ENCODE data around the gene GJC3. TPM values are rescaled to one million over a fixed set of nuclear protein-coding genes. Genes with fewer than 3 reads are reported as not detected.
"Not testable (repeated sequence)": the region's sequence is repeated elsewhere in the genome, so short reads cannot be mapped to it uniquely, and the experiment has no call there.

Gene GJC3
- total RNA-seq, 1 experiment from 2014 or later, result not detected

DNA sequence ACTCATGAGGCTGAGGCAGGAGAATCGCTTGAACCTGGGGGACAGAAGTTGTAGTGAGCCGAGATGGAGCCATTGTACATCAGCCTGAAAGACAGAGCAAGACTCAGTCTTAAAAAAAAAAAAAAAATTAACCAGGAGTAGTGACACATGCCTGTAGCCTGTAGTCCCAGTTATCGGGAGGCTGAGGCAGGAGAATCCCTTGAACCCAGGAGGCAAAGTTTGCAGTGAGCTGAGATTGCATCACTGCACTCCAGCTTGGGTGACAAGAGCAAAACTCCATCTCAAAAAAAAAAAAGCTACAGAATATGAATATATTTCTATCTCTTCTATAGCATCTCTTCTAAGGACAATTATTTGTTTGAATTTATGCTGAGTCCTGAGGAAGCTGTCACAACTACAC is 39.9 kb upstream of the GJC3 start:
- ChIA-PET CTCF (interaction anchor here (0.8 kb wide), 1 partner anchor 64 kb away, joined by 5 read pairs; no protein-coding TSS in a partner anchor), POLR2A (ENCODE audit: low non-redundant PET) (no interaction called here)
- Histone ChIP-seq H3K4me3 (ENCODE audit: low read depth, low read length, poor library complexity, severe bottlenecking) (no peak overlapping the region), H3K27ac (ENCODE audit: low read depth, low read length, poor library complexity, severe bottlenecking) (no peak overlapping the region), H3K36me3 (ENCODE audit: insufficient read depth, low read length, poor library complexity, severe bottlenecking) (no peaks in the 10 kb centered on the region), H3K27me3 (replicated peaks; ENCODE audit: insufficient read depth, low read depth, low read length, poor library complexity) (peaks cover 36% of the 10 kb centered on the region), H3K4me1 (ENCODE audit: insufficient read depth, low read length, poor library complexity, severe bottlenecking) (no peaks in the 10 kb centered on the region), H3K9me3 (ENCODE audit: low read depth, low read length, poor library complexity, severe bottlenecking) (no peaks in the 10 kb centered on the region)
- no TSS peak for BruUV-seq (replicated peaks)
- TF ChIP-seq, protein P1, sequence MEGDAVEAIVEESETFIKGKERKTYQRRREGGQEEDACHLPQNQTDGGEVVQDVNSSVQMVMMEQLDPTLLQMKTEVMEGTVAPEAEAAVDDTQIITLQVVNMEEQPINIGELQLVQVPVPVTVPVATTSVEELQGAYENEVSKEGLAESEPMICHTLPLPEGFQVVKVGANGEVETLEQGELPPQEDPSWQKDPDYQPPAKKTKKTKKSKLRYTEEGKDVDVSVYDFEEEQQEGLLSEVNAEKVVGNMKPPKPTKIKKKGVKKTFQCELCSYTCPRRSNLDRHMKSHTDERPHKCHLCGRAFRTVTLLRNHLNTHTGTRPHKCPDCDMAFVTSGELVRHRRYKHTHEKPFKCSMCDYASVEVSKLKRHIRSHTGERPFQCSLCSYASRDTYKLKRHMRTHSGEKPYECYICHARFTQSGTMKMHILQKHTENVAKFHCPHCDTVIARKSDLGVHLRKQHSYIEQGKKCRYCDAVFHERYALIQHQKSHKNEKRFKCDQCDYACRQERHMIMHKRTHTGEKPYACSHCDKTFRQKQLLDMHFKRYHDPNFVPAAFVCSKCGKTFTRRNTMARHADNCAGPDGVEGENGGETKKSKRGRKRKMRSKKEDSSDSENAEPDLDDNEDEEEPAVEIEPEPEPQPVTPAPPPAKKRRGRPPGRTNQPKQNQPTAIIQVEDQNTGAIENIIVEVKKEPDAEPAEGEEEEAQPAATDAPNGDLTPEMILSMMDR (conservative IDR thresholded peaks at IDR 0.05; ENCODE audit: low read depth, low read length), result no peak
- TF ChIP-seq EZH2 (IDR thresholded peaks at IDR 0.05; ENCODE audit: borderline replicate concordance, low read depth, low read length, poor library complexity, severe bottlenecking), result no peak
- DNase-seq (ENCODE audit: low spot score), result no peak
- intact Hi-C loops (cut with micrococcal nuclease; ENCODE audit: unreplicated experiment), result no loop called here

DNA sequence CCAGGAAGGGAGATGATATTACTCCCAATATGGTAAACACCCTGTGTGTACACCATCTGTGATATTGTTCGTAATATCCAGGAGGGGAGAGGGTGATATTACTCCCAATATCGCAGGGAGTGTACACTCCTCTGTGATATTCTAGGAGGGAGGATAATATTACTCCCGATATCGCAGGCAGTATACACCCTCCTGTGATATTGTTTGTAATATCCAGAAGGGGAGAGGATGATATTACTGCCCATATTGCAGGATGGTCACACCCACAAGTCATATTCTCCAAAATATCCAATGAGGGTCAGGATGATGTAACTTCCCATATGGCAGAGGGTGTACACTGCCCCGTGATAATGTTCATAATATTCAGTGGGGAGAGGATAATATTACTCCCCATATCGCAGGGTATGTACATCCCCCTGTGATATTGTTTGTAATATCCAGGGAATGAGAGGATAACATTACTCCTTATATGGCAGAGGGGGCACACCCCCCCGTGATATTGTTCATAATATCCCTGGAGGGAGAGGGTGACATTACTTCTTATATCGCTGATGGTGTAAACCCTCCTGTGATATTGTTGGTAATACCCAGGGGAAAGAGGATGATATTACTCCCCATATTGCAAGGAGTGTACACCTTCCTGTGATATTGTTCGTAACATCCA is 29.3 kb upstream of the GJC3 start:
- intact Hi-C loops (cut with micrococcal nuclease; ENCODE audit: unreplicated experiment), result no loop called here
- BruUV-seq (replicated peaks), result no TSS peak
- Histone ChIP-seq H3K36me3 (ENCODE audit: insufficient read depth, low read length, poor library complexity, severe bottlenecking) (no peaks in the 10 kb centered on the region), H3K27ac (ENCODE audit: low read depth, low read length, poor library complexity, severe bottlenecking) (no peak overlapping the region), H3K4me1 (ENCODE audit: insufficient read depth, low read length, poor library complexity, severe bottlenecking) (no peaks in the 10 kb centered on the region), H3K9me3 (ENCODE audit: low read depth, low read length, poor library complexity, severe bottlenecking) (no peaks in the 10 kb centered on the region), H3K4me3 (ENCODE audit: low read depth, low read length, poor library complexity, severe bottlenecking) (no peak overlapping the region), H3K27me3 (replicated peaks; ENCODE audit: insufficient read depth, low read depth, low read length, poor library complexity) (peaks cover 55% of the 10 kb centered on the region)
- TF ChIP-seq EZH2 (IDR thresholded peaks at IDR 0.05; ENCODE audit: borderline replicate concordance, low read depth, low read length, poor library complexity, severe bottlenecking), result no peak
- TF ChIP-seq, protein P1 (conservative IDR thresholded peaks at IDR 0.05; ENCODE audit: low read depth, low read length), result no peak
- no peak for DNase-seq (ENCODE audit: low spot score)
- ChIA-PET POLR2A (ENCODE audit: low non-redundant PET) (no interaction called here), CTCF (no interaction called here)

GRCh38 chr7:99955247-99955646 is 25.8 kb upstream of the GJC3 start:
- Histone ChIP-seq H3K27me3 (replicated peaks; ENCODE audit: insufficient read depth, low read depth, low read length, poor library complexity) (peaks cover 24% of the 10 kb centered on the region), H3K9me3 (ENCODE audit: low read depth, low read length, poor library complexity, severe bottlenecking) (no peaks in the 10 kb centered on the region), H3K36me3 (ENCODE audit: insufficient read depth, low read length, poor library complexity, severe bottlenecking) (no peaks in the 10 kb centered on the region), H3K4me3 (ENCODE audit: low read depth, low read length, poor library complexity, severe bottlenecking) (no peak overlapping the region), H3K27ac (ENCODE audit: low read depth, low read length, poor library complexity, severe bottlenecking) (no peak overlapping the region), H3K4me1 (ENCODE audit: insufficient read depth, low read length, poor library complexity, severe bottlenecking) (no peaks in the 10 kb centered on the region)
- intact Hi-C loops (cut with micrococcal nuclease; ENCODE audit: unreplicated experiment), result no loop called here
- no TSS peak for BruUV-seq (replicated peaks)
- DNase-seq (ENCODE audit: low spot score), result no peak
- TF ChIP-seq EZH2 (IDR thresholded peaks at IDR 0.05; ENCODE audit: borderline replicate concordance, low read depth, low read length, poor library complexity, severe bottlenecking), result no peak
- TF ChIP-seq, protein P1 (conservative IDR thresholded peaks at IDR 0.05; ENCODE audit: low read depth, low read length), result no peak
- POLR2A ChIA-PET (ENCODE audit: low non-redundant PET), result interaction anchor here (0.7 kb wide), 1 partner anchor 33 kb away, joined by 4 read pairs; no protein-coding TSS in a partner anchor
- CTCF ChIA-PET, result no interaction called here

- H3K4me3 ChIP-seq (ENCODE audit: low read depth, low read length, poor library complexity, severe bottlenecking); CTCF ChIA-PET; BruUV-seq (replicated peaks); DNase-seq (ENCODE audit: low spot score); H3K9me3 ChIP-seq (ENCODE audit: low read depth, low read length, poor library complexity, severe bottlenecking); H3K36me3 ChIP-seq (ENCODE audit: insufficient read depth, low read length, poor library complexity, severe bottlenecking); POLR2A ChIA-PET (ENCODE audit: low non-redundant PET); H3K27ac ChIP-seq (ENCODE audit: low read depth, low read length, poor library complexity, severe bottlenecking); H3K4me1 ChIP-seq (ENCODE audit: insufficient read depth, low read length, poor library complexity, severe bottlenecking); intact Hi-C loops (cut with micrococcal nuclease; ENCODE audit: unreplicated experiment): not testable (repeated sequence)
- peaks cover 18% of the 10 kb centered on the region for H3K27me3 ChIP-seq (replicated peaks; ENCODE audit: insufficient read depth, low read depth, low read length, poor library complexity)
Measured at GRCh38 chr7:99954643-99955042, 25.2 kb upstream of the GJC3 start.
